Measurements from ENCODE around the gene PRSS22.

The PRSS22 gene

GRCh38 chr16:2836646-2837508 lies 21.1 kb downstream of the PRSS22 start:
- no peak overlapping the region for H3K27ac ChIP-seq
- TF ChIP-seq, protein P1, sequence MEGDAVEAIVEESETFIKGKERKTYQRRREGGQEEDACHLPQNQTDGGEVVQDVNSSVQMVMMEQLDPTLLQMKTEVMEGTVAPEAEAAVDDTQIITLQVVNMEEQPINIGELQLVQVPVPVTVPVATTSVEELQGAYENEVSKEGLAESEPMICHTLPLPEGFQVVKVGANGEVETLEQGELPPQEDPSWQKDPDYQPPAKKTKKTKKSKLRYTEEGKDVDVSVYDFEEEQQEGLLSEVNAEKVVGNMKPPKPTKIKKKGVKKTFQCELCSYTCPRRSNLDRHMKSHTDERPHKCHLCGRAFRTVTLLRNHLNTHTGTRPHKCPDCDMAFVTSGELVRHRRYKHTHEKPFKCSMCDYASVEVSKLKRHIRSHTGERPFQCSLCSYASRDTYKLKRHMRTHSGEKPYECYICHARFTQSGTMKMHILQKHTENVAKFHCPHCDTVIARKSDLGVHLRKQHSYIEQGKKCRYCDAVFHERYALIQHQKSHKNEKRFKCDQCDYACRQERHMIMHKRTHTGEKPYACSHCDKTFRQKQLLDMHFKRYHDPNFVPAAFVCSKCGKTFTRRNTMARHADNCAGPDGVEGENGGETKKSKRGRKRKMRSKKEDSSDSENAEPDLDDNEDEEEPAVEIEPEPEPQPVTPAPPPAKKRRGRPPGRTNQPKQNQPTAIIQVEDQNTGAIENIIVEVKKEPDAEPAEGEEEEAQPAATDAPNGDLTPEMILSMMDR (conservative IDR thresholded peaks at IDR 0.05): no peak

GRCh38 chr16:2835638-2836493 lies 22.1 kb downstream of the PRSS22 start:
- H3K27ac ChIP-seq: no peak overlapping the region

GRCh38 chr16:2834968-2835367 lies 23.0 kb downstream of the PRSS22 start:
- TF ChIP-seq, protein P1 (conservative IDR thresholded peaks at IDR 0.05): no peak
- no peak overlapping the region for H3K27ac ChIP-seq

More at GRCh38 chr16:2835638-2836493, 22.1 kb downstream of the PRSS22 start:
- TF ChIP-seq, protein P1 (conservative IDR thresholded peaks at IDR 0.05): no peak

DNA sequence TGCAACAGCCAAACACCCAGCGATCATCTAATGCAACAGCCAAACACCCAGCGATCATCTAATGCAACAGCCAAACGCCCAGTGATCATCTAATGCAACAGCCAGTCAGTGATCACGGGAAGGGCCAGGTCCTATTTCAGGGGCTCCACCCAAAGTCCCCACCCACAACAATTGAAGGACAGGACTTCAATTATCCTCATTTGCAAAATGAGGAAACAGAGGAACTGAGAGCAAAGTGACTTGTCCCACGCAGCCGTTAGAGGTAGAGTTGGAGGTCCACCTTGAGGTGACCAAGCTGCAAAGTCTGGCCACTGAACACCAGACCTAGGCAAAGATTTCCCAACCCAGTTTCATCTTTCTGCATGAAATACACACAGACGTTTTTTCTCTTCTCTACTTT lies 24.2 kb downstream of the PRSS22 start:
- TF ChIP-seq, protein P1 (conservative IDR thresholded peaks at IDR 0.05): no peak
- no peak overlapping the region for H3K27ac ChIP-seq

GRCh38 chr16:2831203-2831602 lies 26.8 kb downstream of the PRSS22 start:
- peak overlapping the region; percentile 97; the same call in 1 of the 2 replicates for H3K27ac ChIP-seq
- TF ChIP-seq, protein P1 (conservative IDR thresholded peaks at IDR 0.05): no peak

DNA sequence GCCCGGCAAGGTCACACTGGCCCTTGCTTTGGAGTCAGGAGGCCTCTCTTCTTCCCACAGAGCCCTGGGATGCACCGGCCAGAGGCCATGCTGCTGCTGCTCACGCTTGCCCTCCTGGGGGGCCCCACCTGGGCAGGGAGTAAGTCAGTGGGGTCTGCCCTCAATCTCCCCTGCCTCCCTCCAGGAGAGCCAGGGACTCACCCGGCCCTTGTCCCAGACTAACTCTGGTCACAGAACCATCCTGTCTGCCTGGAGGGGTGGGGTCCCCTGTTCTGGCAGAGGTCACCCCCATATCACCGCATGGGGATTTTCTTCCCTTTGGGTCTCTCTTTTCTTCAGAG lies 27.6 kb downstream of the PRSS22 start:
- TF ChIP-seq, protein P1 (conservative IDR thresholded peaks at IDR 0.05): no peak
- H3K27ac ChIP-seq: peak overlapping the region; percentile 97
